SJCRH30 (cell line): ENCODE data around the gene CDX2. TPM values are rescaled to one million over a fixed set of nuclear protein-coding genes. Genes with fewer than 3 reads are reported as not detected.
"Not testable (repeated sequence)": the region's sequence is repeated elsewhere in the genome, so short reads cannot be mapped to it uniquely, and the experiment has no call there.

Source experiments
- DNase-seq, 2 experiments: peaks; one replicate each; pipeline ENCODE4 v3.0.0-alpha.2; 2015 to 2020
- H3K27ac ChIP-seq: fragments of 250-450 bp; sonication (Bioruptor Pico); 2 replicates; pipeline ENCODE4 v1.5.1; 2020; ENCODE audit warnings: mild to moderate bottlenecking, moderate library complexity
- H3K27me3 ChIP-seq: fragments of 250-450 bp; sonication (Bioruptor Pico); 2 replicates; pipeline ENCODE4 v1.5.1; 2020; ENCODE audit warnings: mild to moderate bottlenecking, moderate library complexity
- H3K36me3 ChIP-seq: fragments of 250-450 bp; sonication (Bioruptor Pico); 2 replicates; pipeline ENCODE4 v1.5.1; 2020; ENCODE audit warnings: mild to moderate bottlenecking, moderate library complexity
- H3K4me1 ChIP-seq: fragments of 250-450 bp; sonication (Bioruptor Pico); 2 replicates; pipeline ENCODE4 v1.5.1; 2020; ENCODE audit warnings: mild to moderate bottlenecking, moderate library complexity
- H3K4me3 ChIP-seq: fragments of 250-450 bp; sonication (Bioruptor Pico); 2 replicates; pipeline ENCODE4 v1.5.1; 2020; ENCODE audit warnings: mild to moderate bottlenecking, moderate library complexity
- H3K9me3 ChIP-seq: fragments of 250-450 bp; sonication (Bioruptor Pico); replicated peaks from 2 replicates; pipeline ENCODE4 v1.5.1; 2020; ENCODE audit warnings: mild to moderate bottlenecking, moderate library complexity
- total RNA-seq: library from RNA; depleted of rRNA; stranded (reverse); fragments of >200 nt; shearing (Covaris generic); gene quantifications from 2 replicates; pipeline ENCODE4 v1.2.3, GENCODE V29; 2014; rRNA removed

Gene CDX2, protein sequence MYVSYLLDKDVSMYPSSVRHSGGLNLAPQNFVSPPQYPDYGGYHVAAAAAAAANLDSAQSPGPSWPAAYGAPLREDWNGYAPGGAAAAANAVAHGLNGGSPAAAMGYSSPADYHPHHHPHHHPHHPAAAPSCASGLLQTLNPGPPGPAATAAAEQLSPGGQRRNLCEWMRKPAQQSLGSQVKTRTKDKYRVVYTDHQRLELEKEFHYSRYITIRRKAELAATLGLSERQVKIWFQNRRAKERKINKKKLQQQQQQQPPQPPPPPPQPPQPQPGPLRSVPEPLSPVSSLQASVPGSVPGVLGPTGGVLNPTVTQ
- not detected in 2 replicates for total RNA-seq

DNA sequence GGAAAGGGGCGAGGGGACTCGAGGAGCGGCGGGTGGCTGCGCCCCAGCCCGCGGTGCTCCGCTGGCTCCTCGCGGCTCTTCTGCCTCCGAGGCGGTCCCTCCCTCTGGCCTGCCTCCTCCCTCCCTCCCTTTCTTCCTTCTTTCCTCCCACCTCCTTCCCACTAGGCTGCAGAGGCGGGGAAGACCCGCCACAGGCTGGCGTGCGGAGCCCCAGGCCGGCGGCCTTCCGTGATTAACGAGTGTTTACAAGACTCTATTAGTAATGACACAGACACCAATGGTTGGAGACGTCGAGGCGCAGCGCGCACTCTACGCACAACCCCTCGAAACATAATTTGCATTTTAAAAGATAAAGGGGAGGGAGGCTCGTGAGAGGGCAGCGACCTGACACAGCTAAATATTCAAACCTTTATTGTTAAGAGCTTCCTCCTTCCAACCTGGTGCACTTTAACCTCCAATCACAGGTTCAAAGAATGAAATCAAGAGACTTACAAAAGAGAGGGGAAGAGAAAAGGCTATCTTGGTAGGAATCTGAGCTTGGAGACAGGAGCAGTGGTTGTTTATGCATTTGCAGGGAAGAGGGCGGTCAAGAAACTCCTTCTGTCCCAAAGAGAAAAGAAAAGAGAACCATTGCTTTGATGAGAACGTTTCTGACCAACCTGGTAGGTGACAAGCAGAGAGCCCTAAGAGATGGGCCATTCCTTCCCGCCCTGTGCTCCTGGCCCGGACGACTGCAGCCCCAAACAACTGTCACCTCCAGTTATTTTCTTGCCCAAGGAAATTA, at the start of gene CDX2:
TSS of gene CDX2 (minus strand) at position 234 of the 784 bp plus-strand sequence. CDS start 309 bp downstream, outside the sequence.
- no peak for DNase-seq
- H3K9me3 ChIP-seq = no peaks in the 10 kb centered on the region

DNA sequence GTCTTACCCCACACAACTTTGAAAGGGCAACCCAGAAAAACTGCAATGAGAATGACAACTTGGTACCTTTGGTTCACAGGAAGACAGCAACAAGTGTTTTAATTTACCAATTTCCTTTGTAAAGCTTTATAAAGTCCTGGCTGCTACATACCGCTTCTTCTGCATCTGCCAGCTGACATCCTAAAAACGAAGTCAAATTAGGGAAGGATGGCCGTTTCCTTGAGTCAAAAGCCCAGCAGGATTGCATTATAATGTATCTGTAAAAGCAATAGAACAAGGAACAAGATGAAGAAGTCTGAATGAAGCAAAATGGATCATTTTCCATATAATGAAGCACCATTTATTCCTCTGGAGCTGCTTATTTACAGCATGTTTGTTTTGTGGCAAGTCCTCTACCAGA, 45.2 kb upstream of the CDX2 start:
- H3K4me1 ChIP-seq = no peaks in the 10 kb centered on the region
- no peak overlapping the region for H3K4me3 ChIP-seq
- DNase-seq = no peak
- no peaks in the 10 kb centered on the region for H3K9me3 ChIP-seq
- no peak overlapping the region for H3K27ac ChIP-seq
- H3K36me3 ChIP-seq = no peaks in the 10 kb centered on the region
- H3K27me3 ChIP-seq = peaks cover 8% of the 10 kb centered on the region; the same call in 1 of the 2 replicates

More for the DNA sequence above, at the start of gene CDX2:
- Histone ChIP-seq H3K4me3 (no peak within 1 kb of the TSS), H3K27me3 (peaks cover 6% of the 10 kb centered on the region), H3K27ac (no peak within 1 kb of the TSS), H3K36me3 (no peaks in the 10 kb centered on the region), H3K4me1 (peaks cover 5% of the 10 kb centered on the region; the same call in 1 of the 2 replicates)

DNA sequence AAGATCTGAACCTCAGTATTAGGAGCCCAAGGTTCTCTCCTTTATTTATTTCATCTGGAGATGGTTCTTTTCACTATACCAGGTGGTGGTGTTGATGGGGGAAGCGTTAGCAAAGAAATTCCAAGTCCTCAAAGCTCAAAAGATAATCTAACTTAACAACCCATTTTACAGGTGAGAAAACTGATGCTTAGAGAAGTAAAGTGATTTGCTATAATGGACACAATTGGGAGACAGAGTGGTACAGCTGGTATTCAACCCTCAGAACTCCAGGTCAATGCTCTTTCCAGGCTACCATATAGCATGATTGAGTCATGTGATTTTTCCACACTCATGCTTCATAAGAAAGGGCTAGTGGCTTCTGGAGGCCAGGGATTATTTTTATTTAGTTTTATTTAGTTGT, 44.4 kb upstream of the CDX2 start:
- H3K27ac ChIP-seq = no peak overlapping the region
- no peak for DNase-seq
- H3K9me3 ChIP-seq = no peaks in the 10 kb centered on the region
- H3K4me3 ChIP-seq = no peak overlapping the region
- H3K36me3 ChIP-seq = no peaks in the 10 kb centered on the region
- peaks cover 8% of the 10 kb centered on the region; the same call in 1 of the 2 replicates for H3K27me3 ChIP-seq
- H3K4me1 ChIP-seq = no peaks in the 10 kb centered on the region

DNA sequence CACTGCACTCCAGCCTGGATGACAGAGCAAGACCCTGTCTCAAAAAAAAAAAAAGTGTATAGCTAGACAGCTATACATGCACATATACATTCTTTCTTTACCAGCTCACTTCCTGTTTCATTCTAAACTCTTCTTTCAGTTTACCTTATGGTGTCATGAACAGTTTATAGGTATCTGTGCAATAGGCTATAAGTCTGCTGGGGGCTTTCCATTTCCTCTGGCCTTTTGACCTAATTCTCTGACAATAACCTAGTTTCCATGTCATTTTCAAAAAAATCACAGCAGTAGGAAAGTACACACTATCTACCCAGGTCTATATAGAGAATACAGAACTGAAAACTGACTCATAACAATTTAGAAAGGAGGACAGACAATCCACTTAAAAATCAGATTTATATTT, 43.8 kb upstream of the CDX2 start:
- Histone ChIP-seq H3K27me3 (peaks cover 6% of the 10 kb centered on the region; the same call in 1 of the 2 replicates), H3K27ac (no peak overlapping the region), H3K4me3 (no peak overlapping the region), H3K9me3 (no peaks in the 10 kb centered on the region), H3K36me3 (no peaks in the 10 kb centered on the region), H3K4me1 (no peaks in the 10 kb centered on the region)
- DNase-seq = no peak

DNA sequence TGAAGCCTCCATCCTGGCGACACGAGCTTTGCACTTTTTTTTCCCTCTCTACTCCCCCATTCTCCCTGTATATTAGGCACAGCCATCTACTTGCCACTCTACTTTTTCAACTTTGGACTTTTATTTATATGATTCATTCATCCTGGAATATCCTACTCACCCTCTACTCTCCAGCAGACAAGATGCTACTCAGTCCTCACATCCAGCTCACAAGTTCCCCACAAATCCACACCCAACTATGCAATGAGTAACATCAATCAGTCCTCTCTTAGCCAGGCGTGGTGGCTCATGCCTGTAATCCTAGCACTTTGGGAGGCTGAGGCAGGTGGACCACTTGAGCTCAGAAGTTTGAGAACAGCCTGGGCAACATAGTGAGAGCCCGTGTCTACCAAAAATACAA, 43.3 kb upstream of the CDX2 start:
- no peak overlapping the region for H3K27ac ChIP-seq
- no peak overlapping the region for H3K4me3 ChIP-seq
- H3K27me3 ChIP-seq = peaks cover 3% of the 10 kb centered on the region; the same call in 1 of the 2 replicates
- H3K9me3 ChIP-seq = no peaks in the 10 kb centered on the region
- no peaks in the 10 kb centered on the region for H3K36me3 ChIP-seq
- DNase-seq = no peak
- H3K4me1 ChIP-seq = no peaks in the 10 kb centered on the region

DNA sequence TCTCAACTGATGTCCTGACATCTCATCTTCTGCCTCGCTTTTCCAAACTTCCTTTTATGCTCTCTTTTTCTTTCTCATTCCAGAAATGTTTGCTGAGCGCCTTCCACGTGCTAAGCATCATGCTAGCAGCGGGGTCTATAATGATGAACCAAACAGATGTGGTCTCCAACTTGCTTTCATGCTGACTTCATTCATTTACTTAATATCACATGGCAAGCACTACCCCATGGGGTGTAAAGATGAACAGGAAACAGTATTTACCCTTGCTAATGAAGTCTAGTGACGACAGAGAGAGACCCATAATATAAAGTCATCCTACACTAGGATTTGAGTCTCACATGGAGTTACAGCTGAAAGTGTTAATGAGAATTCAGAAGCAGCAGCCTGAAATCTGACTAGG, 40.9 kb upstream of the CDX2 start:
- peaks cover 3% of the 10 kb centered on the region; the same call in 1 of the 2 replicates for H3K27me3 ChIP-seq
- H3K4me1 ChIP-seq = no peaks in the 10 kb centered on the region
- H3K36me3 ChIP-seq = no peaks in the 10 kb centered on the region
- DNase-seq = no peak
- no peak overlapping the region for H3K27ac ChIP-seq
- no peaks in the 10 kb centered on the region for H3K9me3 ChIP-seq
- no peak overlapping the region for H3K4me3 ChIP-seq

DNA sequence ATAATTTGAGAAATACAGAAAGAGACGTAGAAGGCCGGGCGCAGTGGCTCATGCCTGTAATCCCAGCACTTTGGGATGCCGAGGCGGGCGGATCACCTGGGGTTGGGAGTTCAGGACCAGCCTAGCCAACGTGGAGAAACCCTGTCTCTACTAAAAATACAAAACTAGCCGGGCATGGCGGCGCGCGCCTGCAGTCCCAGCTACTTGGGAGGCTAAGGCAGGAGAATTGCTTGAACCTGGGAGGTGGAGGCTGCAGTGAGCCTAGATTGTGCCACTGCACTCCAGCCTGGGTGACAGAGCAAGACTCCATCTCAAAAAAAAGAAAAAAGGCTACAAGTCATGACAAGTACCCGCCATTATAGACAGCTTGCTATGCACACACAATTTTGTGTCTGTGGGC, 35.9 kb upstream of the CDX2 start:
- H3K27me3 ChIP-seq, H3K4me1 ChIP-seq, H3K9me3 ChIP-seq, H3K4me3 ChIP-seq, H3K27ac ChIP-seq, H3K36me3 ChIP-seq, DNase-seq: not testable (repeated sequence)

DNA sequence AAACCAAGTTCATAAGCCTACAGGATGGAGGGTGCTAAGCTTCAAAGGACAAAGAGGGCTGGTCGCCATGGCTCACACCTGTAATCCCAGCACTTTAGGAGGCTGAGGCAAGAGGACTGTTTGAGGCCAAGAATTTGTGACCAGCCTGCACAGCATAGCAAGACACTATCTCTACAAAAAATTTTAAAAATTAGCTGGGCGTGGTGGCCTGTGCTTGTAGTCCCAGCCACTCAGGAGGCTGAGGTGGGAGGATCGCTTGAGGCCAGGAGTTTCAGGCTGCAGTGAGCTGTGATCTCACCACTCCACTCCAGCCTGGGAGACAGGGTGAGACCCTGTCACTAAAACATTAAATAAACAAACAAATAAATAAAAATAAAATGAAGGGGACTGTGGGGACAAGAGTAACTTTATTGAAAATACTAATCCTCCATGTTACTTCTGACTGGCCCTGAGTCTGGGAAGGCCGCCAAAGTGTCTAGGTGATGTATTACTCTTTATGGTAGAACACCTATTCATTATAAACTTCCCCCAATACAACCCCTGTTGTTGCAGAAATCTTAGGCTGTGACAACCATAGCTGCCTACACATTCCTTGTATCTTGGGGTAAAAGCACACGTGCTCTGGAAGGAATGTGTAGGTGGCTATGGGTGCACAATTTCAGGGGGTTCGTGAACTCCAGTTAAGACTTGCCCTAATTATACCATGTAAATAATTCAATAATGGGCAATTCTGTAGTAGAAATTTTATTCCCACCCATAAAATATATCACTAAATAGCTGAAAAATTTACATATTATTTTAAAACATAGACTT, 34.0 kb upstream of the CDX2 start:
- Histone ChIP-seq H3K27me3 (no peaks in the 10 kb centered on the region), H3K4me3 (no peak overlapping the region), H3K27ac (no peak overlapping the region), H3K36me3 (no peaks in the 10 kb centered on the region), H3K4me1 (no peaks in the 10 kb centered on the region), H3K9me3 (no peaks in the 10 kb centered on the region)
- no peak for DNase-seq

DNA sequence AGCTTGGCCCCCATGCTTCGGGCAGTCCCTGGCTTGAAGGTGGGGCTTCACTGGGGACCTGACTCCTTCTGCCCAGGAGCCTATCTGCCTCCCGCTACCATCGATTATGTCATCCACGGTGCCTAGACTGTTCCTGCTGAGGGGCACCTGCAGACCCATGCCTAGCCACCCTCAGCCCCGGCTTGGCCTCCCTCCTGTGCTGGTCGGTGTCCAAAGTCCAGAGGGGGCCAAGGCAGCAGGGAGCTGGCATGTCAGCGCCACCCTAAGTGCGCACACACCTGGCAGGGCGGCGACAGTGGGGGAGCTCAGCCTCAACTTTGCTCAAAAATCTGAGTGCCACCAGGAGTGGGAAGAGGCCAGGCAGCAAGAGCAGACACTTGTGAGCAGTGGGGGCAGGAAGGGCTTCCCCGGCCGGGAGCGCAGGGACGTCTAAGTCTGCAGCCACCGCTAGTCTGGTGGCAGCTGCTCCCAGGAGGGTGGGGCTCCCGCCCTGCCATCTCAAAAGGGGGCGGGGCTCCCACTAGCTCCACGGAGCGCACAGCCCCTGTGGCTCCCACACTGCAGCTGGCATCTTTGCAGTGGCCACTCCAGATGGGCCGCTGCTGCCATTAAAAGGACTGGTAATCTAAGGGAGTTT, 32.8 kb upstream of the CDX2 start:
- DNase-seq = peak; percentile 47 to 58
- Histone ChIP-seq H3K36me3 (no peaks in the 10 kb centered on the region), H3K4me3 (no peak overlapping the region), H3K27ac (no peak overlapping the region), H3K27me3 (no peaks in the 10 kb centered on the region), H3K9me3 (no peaks in the 10 kb centered on the region), H3K4me1 (no peaks in the 10 kb centered on the region)

DNA sequence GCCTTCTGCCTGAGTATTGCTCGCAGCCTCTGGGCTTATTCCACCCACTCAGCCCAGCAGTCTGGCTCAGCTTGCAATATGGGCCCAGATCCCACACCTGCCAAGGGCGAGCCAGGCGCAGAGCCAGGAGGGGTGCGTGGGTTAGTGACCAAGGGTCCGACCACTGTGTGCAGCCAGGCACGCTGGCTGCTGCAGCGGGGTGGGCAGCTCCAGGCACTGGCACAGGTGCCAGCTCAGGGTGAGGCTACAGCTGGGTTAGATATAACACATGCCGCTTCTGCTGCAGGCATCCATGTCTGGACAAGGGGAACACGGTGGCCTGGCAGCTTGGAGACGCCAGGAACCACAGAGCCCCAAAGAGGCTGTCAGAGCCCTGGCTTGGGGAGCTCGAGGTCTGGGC, 31.9 kb upstream of the CDX2 start:
- Histone ChIP-seq H3K36me3 (no peaks in the 10 kb centered on the region), H3K4me3 (no peak overlapping the region), H3K9me3 (no peaks in the 10 kb centered on the region), H3K4me1 (no peaks in the 10 kb centered on the region), H3K27ac (no peak overlapping the region), H3K27me3 (no peaks in the 10 kb centered on the region)
- no peak for DNase-seq

DNA sequence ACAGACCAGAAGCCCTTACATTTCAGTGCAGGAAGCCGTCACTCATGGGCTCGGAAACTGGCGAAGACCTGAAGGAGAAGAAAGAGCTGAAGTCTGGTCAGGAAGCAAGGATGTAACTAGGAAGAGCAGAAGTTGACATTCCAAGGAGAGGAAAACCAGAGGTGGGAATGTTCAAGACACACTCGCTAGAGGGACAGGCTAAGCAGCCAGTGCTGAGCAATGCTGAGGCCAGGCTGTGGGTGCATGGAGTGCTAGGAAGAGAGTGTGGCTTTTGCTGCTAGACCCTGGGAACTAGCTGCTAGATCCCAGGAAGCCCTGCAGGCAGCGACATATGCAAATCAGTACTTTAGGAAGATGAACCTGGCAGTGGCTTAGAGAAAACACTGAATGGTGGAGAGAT, 31.5 kb upstream of the CDX2 start:
- Histone ChIP-seq H3K27ac (no peak overlapping the region), H3K4me1 (no peaks in the 10 kb centered on the region), H3K36me3 (no peaks in the 10 kb centered on the region), H3K9me3 (no peaks in the 10 kb centered on the region), H3K4me3 (no peak overlapping the region), H3K27me3 (no peaks in the 10 kb centered on the region)
- DNase-seq = no peak

DNA sequence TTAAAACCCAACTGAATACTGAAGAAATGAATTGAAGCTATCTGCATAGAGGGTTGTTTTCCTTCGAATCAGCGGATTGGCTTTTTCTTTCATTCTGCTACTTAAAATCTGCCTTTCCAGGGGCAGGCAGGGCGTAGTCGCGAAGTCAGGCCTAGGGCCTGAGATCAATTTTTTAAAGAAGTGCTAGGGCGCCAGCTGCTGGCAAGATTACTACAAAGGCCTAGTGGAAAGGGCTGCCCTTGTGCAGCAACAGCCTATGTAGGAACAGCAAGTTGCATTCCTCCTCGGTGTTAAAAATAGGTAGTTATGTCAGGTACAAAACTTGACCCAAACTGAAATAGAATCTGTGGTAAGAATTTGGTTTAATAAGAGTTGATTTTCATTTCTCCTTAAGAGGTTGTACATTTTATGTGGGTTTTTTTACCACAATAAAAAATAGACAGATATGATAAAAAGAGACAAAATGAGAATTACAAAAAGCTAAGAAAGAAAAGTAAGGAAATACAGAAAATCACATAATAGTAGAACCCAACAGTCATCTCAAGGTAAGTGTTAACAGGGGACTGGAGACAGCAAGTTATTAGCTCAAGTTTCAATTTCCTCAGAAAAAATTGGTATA, 28.9 kb upstream of the CDX2 start:
- DNase-seq = peak; percentile 44 to 74
- no peak overlapping the region for H3K27ac ChIP-seq

DNA sequence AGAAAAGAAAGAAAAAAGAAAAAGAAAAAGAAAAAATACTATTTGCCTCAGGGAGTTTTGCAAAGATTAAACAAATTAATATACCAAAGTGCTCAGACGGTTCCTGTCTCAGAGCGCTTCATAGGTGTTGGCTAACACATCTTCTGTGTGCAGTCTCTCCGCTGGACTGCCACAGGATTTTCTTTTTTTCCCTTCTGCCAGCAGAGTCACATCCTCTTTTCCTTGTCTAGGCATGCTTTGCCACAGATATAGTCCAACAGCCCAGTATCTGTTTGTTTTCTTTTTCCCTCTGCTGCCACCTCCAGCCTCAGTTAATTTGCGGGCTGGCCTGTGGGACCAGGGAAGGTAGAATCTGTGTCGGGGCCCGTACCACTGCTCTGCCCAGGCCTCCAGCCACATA, 22.8 kb upstream of the CDX2 start:
- no peaks in the 10 kb centered on the region for H3K36me3 ChIP-seq
- H3K27ac ChIP-seq = no peak overlapping the region
- no peak for DNase-seq
- no peaks in the 10 kb centered on the region for H3K9me3 ChIP-seq
- no peaks in the 10 kb centered on the region for H3K4me1 ChIP-seq
- no peaks in the 10 kb centered on the region; the same call in 1 of the 2 replicates for H3K27me3 ChIP-seq
- no peak overlapping the region for H3K4me3 ChIP-seq

More for the DNA sequence above, 28.9 kb upstream of the CDX2 start:
- Histone ChIP-seq H3K27me3 (no peaks in the 10 kb centered on the region), H3K36me3 (no peaks in the 10 kb centered on the region), H3K4me3 (no peak overlapping the region), H3K9me3 (no peaks in the 10 kb centered on the region), H3K4me1 (no peaks in the 10 kb centered on the region)

DNA sequence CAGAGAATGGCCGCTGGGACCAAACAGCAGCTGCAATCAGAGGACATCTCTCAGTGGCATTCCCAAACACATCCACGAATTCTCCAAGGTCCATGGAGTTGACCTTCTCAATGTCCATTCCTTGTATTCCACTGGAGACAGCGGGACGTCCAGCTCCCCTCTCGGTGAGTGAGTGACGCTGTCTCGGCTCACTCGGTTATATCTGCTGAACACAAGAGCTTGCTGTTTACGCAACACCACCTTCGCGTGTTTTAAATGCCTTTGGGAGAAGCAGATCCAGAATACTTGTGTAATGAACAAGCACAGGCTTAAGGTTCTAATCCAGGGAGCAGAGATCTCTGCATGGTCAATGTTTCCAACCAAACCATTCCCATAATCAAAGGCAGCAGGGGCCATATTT, 19.4 kb upstream of the CDX2 start, which contains the start of gene URAD:
TSS of gene URAD (minus strand) at position 174 of the 400 bp plus-strand sequence. CDS start at position 118, 56 bp downstream.
- H3K27ac ChIP-seq = no peak within 1 kb of the TSS
- no peaks in the 10 kb centered on the region; the same call in 1 of the 2 replicates for H3K27me3 ChIP-seq
- no peaks in the 10 kb centered on the region for H3K4me1 ChIP-seq
- H3K36me3 ChIP-seq = no peaks in the 10 kb centered on the region
- H3K4me3 ChIP-seq = no peak within 1 kb of the TSS
- DNase-seq = no peak
- H3K9me3 ChIP-seq = no peaks in the 10 kb centered on the region
